Measurements from ENCODE around the gene GTF2A1L. TPM values are rescaled to one million over a fixed set of nuclear protein-coding genes. Genes with fewer than 3 reads are reported as not detected.
"Not testable (repeated sequence)": the region's sequence is repeated elsewhere in the genome, so short reads cannot be mapped to it uniquely, and the experiment has no call there.

Gene GTF2A1L
- total RNA-seq, 2 experiments from 2014 or later, result not detected

DNA sequence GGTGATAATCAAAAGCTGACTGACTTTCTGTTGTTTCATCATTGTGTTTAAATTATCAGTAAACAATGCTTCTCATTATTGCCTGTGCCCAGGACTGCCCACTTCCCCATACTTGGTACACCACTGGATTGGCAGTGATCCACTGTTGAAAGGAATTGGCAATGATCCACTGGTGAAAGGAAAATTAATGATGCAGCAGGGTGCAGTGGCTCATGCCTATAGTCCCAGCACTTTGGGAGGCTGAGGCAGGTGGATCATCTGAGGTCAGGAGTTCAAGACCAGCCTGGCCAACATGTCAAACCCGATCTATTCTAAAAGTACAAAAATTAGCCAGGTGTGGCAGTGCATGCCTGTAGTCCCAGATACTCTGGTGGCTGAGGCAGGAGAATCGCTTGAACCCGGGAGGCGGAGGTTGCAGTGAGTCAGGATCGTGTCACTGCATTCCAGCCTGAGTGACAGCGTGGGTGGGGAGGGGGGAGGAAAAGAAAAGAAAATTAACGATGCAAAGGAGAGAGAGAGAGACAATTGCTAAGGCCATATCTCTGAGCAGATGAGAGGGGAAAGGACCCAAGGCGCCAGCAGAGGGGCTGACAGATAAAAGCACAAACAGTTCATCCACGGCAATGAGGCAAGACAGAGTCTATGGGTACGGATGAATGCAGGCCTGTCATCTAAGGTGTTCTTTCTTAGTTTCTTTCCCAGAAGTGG is 10.2 kb upstream of the GTF2A1L start:
- no peak for TF ChIP-seq EZH2phosphoT487 (IDR thresholded peaks at IDR 0.05; ENCODE audit: borderline replicate concordance, low read depth, low read length)
- TF ChIP-seq, protein P1, sequence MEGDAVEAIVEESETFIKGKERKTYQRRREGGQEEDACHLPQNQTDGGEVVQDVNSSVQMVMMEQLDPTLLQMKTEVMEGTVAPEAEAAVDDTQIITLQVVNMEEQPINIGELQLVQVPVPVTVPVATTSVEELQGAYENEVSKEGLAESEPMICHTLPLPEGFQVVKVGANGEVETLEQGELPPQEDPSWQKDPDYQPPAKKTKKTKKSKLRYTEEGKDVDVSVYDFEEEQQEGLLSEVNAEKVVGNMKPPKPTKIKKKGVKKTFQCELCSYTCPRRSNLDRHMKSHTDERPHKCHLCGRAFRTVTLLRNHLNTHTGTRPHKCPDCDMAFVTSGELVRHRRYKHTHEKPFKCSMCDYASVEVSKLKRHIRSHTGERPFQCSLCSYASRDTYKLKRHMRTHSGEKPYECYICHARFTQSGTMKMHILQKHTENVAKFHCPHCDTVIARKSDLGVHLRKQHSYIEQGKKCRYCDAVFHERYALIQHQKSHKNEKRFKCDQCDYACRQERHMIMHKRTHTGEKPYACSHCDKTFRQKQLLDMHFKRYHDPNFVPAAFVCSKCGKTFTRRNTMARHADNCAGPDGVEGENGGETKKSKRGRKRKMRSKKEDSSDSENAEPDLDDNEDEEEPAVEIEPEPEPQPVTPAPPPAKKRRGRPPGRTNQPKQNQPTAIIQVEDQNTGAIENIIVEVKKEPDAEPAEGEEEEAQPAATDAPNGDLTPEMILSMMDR (conservative IDR thresholded peaks at IDR 0.05; ENCODE audit: low read length), result no peak
- no peaks in the 10 kb centered on the region for H3K4me1 ChIP-seq (ENCODE audit: insufficient read depth, low read length, poor library complexity, severe bottlenecking)
- H3K9me2 ChIP-seq (ENCODE audit: insufficient read depth, low read length), result no peaks in the 10 kb centered on the region
- H3K4me2 ChIP-seq (ENCODE audit: low read length), result no peak overlapping the region
- no peak overlapping the region for H3K27ac ChIP-seq (ENCODE audit: low read depth, low read length, poor library complexity, severe bottlenecking)
- H3K9me3 ChIP-seq (ENCODE audit: low read length), result no peaks in the 10 kb centered on the region
- ChIA-PET CTCF (ENCODE audit: unreplicated experiment) (no interaction called here), POLR2A (no interaction called here)
- no peaks in the 10 kb centered on the region for H3K36me3 ChIP-seq (ENCODE audit: insufficient read depth, low read length)
- no peaks in the 10 kb centered on the region for H3K79me2 ChIP-seq (ENCODE audit: insufficient read depth, low read depth, low read length)
- no peak overlapping the region for H3K4me3 ChIP-seq (ENCODE audit: low read depth, low read length, poor library complexity, severe bottlenecking)
- H2AFZ ChIP-seq (ENCODE audit: low read length), result no peak overlapping the region
- intact Hi-C loops (cut with micrococcal nuclease; ENCODE audit: unreplicated experiment), result loop anchor here (10.0 kb wide), 1 partner anchor 1537 kb away; no protein-coding TSS in a partner anchor
- BruUV-seq (replicated peaks), result no TSS peak
- no peaks in the 10 kb centered on the region for H4K20me1 ChIP-seq (ENCODE audit: insufficient read depth, low read length)
- DNase-seq (ENCODE audit: low spot score), result no peak

DNA sequence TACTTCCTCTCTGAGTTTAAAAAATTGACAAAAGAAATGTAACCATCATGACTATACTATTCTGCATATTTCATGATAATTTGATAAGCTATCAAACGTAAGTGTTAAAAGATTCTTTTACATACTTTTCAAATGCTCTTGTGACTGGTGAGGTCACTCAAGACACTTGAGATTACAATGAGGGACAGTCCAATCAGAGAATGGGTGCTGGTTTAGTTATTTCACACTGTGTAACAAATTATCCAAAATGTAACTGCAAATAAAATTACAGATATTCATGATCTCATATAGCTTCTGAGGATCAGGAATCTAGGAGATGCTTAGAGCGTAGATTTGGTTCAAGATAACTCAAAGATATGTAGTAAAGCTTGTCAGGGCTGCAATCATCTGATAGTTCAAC is 4.4 kb upstream of the GTF2A1L start:
- Histone ChIP-seq H2AFZ (ENCODE audit: low read length) (no peak overlapping the region), H4K20me1 (ENCODE audit: insufficient read depth, low read length) (no peaks in the 10 kb centered on the region), H3K36me3 (ENCODE audit: insufficient read depth, low read length) (no peaks in the 10 kb centered on the region), H3K4me3 (ENCODE audit: low read depth, low read length, poor library complexity, severe bottlenecking) (no peak overlapping the region), H3K9me2 (ENCODE audit: insufficient read depth, low read length) (no peaks in the 10 kb centered on the region), H3K27ac (ENCODE audit: low read depth, low read length, poor library complexity, severe bottlenecking) (no peak overlapping the region), H3K9me3 (ENCODE audit: low read length) (no peaks in the 10 kb centered on the region), H3K79me2 (ENCODE audit: insufficient read depth, low read depth, low read length) (no peaks in the 10 kb centered on the region), H3K4me1 (ENCODE audit: insufficient read depth, low read length, poor library complexity, severe bottlenecking) (no peaks in the 10 kb centered on the region), H3K4me2 (ENCODE audit: low read length) (no peak overlapping the region)
- ChIA-PET CTCF (ENCODE audit: unreplicated experiment) (no interaction called here), POLR2A (no interaction called here)
- DNase-seq (ENCODE audit: low spot score), result no peak
- TF ChIP-seq, protein P1 (conservative IDR thresholded peaks at IDR 0.05; ENCODE audit: low read length), result no peak
- TF ChIP-seq EZH2phosphoT487 (IDR thresholded peaks at IDR 0.05; ENCODE audit: borderline replicate concordance, low read depth, low read length), result no peak
- intact Hi-C loops (cut with micrococcal nuclease; ENCODE audit: unreplicated experiment), result no loop called here
- no TSS peak for BruUV-seq (replicated peaks)

DNA sequence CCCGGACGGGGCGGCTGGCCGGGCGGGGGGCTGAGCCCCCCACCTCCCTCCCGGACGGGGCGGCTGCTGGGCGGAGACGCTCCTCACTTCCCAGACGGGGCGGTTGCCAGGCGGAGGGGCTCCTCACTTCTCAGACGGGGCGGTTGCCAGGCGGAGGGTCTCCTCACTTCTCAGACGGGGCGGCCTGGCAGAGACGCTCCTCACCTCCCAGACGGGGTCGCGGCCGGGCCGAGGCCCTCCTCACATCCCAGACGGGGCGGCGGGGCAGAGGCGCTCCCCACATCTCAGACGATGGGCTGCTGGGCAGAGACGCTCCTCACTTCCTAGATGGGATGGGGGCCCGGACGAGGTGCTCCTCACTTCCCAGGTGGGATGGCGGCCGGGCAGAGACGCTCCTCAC is 3.1 kb upstream of the GTF2A1L start:
- H2AFZ ChIP-seq (ENCODE audit: low read length); H3K27ac ChIP-seq (ENCODE audit: low read depth, low read length, poor library complexity, severe bottlenecking); H3K4me1 ChIP-seq (ENCODE audit: insufficient read depth, low read length, poor library complexity, severe bottlenecking); H4K20me1 ChIP-seq (ENCODE audit: insufficient read depth, low read length); H3K4me3 ChIP-seq (ENCODE audit: low read depth, low read length, poor library complexity, severe bottlenecking); H3K36me3 ChIP-seq (ENCODE audit: insufficient read depth, low read length); DNase-seq (ENCODE audit: low spot score); H3K9me3 ChIP-seq (ENCODE audit: low read length); BruUV-seq (replicated peaks); H3K9me2 ChIP-seq (ENCODE audit: insufficient read depth, low read length); intact Hi-C loops (cut with micrococcal nuclease; ENCODE audit: unreplicated experiment); H3K79me2 ChIP-seq (ENCODE audit: insufficient read depth, low read depth, low read length); POLR2A ChIA-PET; CTCF ChIA-PET (ENCODE audit: unreplicated experiment); H3K4me2 ChIP-seq (ENCODE audit: low read length): not testable (repeated sequence)
